COLO668 (cell line): ENCODE measurements around the gene PCDHA1.
"Not testable (repeated sequence)": the region's sequence is repeated elsewhere in the genome, so short reads cannot be mapped to it uniquely, and the experiment has no call there.

Experiments
- DNase-seq: peaks from one replicate; lab custom pipeline; 2025; ENCODE audit not compliant: unreplicated experiment; lab: John Stamatoyannopoulos, UW

The PCDHA1 gene

DNA sequence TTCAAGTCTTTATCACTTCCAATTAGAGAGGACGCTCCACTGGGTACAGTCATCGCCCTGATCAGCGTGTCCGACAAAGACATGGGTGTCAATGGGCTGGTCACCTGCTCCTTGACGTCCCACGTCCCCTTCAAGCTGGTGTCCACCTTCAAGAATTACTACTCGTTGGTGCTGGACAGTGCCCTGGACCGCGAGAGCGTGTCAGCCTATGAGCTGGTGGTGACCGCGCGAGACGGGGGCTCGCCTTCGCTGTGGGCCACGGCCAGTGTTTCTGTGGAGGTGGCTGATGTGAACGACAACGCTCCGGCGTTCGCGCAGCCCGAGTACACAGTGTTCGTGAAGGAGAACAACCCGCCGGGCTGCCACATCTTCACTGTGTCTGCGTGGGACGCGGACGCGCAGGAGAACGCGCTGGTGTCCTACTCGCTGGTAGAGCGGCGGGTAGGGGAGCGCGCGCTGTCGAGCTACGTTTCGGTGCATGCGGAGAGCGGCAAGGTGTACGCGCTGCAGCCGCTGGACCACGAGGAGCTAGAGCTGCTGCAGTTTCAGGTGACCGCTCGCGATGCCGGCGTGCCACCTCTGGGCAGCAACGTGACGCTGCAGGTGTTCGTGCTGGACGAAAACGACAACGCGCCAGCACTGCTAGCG is 22.4 kb downstream of the PCDHA1 start:
- DNase-seq: not testable (repeated sequence)

DNA sequence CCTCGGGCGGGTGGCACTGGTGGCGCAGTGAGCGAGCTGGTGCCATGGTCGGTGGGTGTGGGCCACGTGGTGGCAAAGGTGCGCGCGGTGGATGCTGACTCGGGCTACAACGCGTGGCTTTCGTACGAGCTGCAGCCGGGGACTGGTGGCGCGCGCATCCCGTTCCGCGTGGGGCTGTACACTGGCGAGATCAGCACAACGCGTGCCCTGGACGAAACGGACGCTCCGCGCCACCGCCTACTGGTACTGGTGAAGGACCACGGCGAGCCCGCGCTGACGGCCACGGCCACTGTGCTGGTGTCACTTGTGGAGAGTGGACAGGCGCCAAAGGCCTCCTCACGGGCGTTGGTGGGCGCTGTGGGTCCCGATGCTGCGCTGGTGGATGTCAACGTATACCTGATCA is 22.9 kb downstream of the PCDHA1 start:
- no peak for DNase-seq

DNA sequence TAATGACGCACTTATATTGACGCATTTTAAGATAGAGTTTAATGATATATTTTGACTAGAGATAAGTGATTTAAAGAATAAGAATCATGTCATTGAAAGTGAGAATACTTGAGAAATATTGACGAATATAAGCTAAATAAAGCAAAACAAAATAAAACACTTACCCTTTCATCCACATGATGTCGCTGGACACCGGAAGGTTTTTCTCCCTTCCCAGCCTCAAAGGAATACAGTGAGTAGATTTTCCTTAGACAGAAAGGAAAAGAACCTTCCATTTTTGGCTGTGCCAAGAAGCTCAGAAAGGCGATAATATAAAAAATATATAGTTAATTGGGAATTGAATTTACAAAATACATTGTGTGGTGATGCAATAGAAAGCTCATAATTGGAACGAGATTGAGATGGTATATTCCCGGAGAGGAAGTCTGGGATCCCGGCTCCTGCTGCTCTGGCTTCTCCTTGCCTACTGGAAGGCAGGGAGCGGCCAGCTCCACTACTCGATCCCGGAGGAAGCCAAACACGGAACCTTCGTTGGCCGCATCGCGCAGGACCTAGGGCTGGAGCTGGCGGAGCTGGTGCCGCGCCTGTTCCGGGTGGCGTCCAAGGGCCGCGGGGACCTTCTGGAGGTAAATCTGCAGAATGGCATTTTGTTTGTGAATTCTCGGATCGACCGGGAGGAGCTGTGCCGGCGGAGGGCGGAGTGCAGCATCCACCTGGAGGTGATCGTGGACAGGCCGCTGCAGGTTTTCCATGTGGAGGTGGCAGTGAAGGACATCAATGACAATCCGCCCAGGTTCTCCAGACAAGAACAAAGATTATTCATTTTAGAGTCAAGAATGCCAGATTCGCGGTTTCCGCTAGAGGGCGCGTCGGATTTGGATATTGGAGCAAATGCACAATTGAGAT is 35.7 kb downstream of the PCDHA1 start, which contains the start of gene PCDHA5:
PCDHA5 (plus strand) TSS at position 239 of the 906 bp plus-strand sequence.
- no peak for DNase-seq

DNA sequence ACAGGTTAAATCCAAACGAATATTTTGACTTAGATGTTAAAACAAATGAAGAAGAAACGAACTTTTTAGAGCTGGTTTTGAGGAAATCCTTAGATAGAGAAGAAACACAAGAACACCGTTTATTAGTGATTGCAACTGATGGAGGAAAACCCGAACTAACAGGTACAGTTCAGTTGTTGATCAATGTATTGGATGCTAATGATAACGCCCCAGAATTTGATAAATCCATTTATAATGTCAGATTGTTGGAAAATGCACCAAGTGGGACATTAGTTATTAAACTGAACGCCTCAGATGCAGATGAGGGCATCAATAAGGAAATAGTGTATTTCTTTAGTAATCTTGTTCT is 36.3 kb downstream of the PCDHA1 start:
- DNase-seq: no peak

DNA sequence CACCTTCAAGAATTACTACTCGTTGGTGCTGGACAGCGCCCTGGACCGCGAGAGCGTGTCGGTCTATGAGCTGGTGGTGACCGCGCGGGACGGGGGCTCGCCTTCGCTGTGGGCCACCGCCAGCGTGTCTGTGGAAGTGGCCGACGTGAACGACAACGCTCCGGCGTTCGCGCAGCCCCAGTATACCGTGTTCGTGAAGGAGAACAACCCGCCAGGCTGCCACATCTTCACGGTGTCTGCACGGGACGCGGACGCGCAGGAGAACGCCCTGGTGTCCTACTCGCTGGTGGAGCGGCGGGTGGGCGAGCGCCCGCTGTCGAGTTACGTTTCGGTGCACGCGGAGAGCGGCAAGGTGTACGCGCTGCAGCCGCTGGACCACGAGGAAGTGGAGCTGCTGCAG is 37.0 kb downstream of the PCDHA1 start:
- DNase-seq: not testable (repeated sequence)

DNA sequence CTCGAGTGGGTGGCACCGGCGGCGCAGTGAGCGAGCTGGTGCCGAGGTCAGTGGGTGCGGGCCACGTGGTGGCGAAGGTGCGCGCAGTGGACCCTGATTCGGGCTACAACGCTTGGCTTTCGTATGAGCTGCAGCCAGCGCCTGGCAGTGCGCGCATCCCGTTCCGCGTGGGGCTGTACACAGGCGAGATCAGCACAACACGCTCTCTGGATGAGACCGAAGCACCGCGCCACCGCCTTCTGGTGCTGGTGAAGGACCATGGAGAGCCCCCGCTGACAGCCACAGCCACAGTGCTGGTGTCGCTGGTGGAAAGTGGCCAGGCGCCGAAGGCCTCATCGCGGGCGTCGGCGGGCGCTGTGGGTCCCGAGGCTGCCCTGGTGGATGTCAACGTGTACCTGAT is 37.5 kb downstream of the PCDHA1 start:
- no peak for DNase-seq

DNA sequence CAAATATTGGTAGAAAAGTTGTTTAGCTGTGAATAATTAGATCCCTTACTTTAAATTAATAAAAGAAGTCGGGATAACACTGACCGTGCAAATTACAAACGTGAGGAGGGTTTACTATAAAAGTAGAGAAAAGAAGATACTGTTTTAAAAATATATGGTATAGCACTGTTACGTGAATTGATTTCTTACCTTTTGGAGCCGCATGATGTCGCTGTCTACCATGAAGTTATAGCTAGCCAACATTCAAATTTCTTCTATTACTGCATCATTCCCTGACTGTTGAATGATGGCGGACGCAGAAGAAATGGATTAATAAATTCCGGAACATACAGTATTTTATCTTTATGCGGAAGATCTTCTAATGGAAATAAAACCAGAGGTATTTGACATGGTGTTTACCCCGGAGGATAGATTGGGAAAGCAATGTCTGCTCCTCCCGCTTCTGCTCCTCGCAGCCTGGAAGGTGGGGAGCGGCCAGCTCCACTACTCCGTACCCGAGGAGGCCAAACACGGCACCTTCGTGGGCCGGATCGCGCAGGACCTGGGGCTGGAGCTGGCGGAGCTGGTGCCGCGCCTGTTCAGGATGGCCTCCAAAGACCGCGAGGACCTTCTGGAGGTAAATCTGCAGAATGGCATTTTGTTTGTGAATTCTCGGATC is 41.9 kb downstream of the PCDHA1 start, which contains the start of gene PCDHA6:
PCDHA6 (plus strand) TSS at position 257 of the 658 bp plus-strand sequence; CDS start at position 389, 132 bp downstream.
- no peak for DNase-seq

DNA sequence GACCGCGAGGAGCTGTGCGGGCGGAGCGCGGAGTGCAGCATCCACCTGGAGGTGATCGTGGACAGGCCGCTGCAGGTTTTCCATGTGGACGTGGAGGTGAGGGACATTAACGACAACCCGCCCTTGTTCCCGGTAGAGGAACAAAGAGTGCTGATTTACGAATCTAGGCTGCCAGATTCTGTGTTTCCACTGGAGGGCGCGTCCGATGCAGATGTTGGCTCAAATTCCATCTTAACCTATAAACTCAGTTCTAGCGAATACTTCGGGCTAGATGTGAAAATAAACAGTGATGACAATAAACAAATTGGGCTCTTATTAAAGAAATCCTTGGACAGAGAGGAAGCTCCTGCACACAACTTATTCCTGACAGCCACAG is 42.4 kb downstream of the PCDHA1 start:
- no peak for DNase-seq

DNA sequence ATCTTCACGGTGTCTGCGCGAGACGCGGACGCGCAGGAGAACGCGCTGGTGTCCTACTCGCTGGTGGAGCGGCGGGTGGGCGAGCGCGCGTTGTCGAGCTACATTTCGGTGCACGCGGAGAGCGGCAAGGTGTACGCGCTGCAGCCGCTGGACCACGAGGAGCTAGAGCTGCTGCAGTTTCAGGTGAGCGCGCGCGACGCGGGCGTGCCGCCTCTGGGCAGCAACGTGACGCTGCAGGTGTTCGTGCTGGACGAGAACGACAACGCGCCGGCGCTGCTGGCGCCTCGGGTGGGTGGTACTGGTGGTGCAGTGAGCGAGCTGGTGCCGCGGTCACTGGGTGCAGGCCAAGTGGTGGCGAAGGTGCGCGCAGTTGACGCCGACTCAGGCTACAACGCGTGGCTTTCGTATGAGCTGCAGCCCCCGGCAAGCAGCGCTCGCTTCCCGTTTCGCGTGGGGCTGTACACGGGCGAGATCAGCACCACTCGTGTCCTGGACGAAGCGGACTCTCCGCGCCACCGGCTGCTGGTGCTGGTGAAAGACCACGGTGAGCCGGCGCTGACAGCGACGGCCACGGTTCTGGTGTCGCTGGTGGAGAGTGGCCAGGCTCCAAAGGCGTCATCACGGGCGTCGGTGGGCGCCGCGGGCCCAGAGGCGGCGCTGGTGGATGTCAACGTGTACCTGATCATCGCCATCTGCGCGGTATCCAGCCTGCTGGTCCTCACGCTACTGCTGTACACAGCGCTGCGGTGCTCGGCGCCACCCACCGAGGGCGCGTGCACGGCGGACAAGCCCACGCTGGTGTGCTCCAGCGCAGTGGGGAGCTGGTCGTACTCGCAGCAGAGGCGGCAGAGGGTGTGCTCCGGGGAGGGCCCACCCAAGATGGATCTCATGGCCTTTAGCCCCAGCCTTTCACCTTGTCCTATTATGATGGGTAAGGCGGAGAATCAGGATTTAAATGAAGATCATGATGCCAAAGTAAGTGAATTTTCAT is 43.9 kb downstream of the PCDHA1 start:
- DNase-seq: not testable (repeated sequence)

DNA sequence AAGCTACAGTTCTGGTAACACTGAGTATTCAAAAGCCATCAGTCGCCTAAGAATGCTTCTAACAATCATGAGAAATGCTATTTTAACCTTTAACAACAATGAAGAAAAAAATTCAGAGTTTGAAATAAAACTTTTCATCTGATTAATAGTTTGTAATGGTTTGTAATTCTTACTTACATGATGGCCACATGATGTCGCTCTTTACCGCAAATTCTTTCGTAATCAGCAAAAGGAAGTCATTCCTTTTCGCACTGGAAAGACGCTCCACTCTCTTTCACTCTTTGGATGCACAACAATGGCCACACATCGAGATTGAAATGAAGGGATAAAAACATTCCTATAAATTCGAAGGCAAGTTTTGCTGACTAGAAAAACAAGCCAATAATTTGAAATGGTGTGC is 48.1 kb downstream of the PCDHA1 start, which contains the start of gene PCDHA7:
PCDHA7 (plus strand) TSS at position 277 of the 400 bp plus-strand sequence; CDS start at position 392, 115 bp downstream.
- DNase-seq: no peak

DNA sequence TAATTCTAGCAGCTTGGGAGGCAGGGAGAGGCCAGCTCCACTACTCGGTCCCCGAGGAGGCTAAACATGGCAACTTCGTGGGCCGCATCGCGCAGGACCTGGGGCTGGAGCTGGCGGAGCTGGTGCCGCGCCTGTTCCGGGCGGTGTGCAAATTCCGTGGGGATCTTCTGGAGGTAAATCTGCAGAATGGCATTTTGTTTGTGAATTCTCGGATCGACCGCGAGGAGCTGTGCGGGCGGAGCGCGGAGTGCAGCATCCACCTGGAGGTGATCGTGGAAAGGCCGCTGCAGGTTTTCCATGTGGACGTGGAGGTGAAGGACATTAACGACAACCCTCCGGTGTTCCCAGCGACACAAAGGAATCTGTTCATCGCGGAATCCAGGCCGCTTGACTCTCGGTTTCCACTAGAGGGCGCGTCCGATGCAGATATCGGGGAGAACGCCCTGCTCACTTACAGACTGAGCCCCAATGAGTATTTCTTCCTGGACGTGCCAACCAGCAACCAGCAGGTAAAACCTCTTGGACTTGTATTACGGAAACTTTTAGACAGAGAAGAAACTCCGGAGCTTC is 48.6 kb downstream of the PCDHA1 start:
- DNase-seq: not testable (repeated sequence)

DNA sequence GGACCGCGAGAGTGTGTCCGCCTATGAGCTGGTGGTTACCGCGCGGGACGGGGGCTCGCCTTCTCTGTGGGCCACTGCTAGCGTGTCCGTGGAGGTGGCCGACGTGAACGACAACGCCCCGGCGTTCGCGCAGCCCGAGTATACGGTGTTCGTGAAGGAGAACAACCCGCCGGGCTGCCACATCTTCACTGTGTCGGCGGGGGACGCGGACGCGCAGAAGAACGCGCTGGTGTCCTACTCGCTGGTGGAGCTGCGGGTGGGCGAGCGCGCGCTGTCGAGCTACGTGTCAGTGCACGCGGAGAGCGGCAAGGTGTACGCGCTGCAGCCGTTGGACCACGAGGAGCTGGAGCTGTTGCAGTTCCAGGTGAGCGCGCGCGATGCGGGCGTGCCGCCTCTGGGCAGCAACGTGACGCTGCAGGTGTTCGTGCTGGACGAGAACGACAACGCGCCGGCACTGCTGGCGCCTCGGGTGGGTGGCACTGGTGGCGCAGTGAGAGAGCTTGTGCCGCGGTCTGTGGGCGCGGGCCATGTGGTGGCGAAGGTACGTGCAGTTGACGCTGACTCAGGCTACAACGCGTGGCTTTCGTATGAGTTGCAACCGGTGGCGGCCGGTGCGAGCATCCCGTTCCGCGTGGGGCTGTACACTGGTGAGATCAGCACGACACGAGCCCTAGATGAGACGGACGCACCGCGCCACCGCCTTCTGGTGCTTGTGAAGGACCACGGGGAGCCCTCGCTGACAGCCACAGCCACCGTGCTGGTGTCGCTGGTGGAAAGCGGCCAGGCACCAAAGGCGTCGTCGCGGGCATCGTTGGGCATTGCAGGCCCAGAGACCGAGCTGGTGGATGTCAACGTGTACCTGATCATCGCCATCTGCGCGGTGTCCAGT is 49.9 kb downstream of the PCDHA1 start:
- no peak for DNase-seq

DNA sequence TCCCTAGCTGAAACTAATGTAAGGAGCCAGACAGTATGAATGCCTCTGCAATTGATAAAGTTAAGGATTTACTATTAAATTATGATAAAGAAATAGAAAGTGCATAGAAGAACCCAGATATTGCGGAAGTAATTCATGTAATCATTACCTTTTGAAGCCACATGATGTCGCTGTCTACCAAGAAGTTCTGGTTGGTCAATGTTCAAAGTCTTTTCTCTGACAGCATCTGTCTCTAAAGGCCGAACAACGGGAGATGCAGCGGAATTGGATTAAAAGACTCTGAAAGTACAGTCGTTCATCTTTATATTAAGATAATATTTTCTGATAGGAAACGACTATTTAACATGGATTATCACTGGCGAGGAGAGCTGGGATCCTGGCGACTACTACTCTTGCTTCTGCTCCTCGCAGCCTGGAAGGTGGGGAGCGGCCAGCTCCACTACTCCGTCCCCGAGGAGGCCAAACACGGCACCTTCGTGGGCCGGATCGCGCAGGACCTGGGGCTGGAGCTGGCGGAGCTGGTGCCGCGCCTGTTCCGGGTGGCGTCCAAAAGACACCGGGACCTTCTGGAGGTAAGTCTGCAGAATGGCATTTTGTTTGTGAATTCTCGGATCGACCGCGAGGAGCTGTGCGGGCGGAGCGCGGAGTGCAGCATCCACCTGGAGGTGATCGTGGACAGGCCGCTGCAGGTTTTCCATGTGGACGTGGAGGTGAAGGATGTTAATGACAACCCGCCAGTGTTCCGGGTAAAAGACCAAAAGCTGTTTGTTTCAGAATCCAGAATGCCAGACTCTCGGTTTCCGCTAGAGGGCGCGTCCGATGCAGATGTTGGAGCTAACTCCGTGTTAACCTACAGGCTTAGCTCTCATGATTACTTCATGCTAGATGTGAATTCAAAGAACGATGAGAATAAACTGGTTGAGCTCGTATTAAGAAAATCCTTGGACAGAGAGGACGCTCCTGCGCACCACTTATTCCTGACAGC is 55.3 kb downstream of the PCDHA1 start, which contains the start of gene PCDHA8:
PCDHA8 (plus strand) TSS at position 210 of the 985 bp plus-strand sequence; CDS start at position 345, 135 bp downstream.
- no peak for DNase-seq

DNA sequence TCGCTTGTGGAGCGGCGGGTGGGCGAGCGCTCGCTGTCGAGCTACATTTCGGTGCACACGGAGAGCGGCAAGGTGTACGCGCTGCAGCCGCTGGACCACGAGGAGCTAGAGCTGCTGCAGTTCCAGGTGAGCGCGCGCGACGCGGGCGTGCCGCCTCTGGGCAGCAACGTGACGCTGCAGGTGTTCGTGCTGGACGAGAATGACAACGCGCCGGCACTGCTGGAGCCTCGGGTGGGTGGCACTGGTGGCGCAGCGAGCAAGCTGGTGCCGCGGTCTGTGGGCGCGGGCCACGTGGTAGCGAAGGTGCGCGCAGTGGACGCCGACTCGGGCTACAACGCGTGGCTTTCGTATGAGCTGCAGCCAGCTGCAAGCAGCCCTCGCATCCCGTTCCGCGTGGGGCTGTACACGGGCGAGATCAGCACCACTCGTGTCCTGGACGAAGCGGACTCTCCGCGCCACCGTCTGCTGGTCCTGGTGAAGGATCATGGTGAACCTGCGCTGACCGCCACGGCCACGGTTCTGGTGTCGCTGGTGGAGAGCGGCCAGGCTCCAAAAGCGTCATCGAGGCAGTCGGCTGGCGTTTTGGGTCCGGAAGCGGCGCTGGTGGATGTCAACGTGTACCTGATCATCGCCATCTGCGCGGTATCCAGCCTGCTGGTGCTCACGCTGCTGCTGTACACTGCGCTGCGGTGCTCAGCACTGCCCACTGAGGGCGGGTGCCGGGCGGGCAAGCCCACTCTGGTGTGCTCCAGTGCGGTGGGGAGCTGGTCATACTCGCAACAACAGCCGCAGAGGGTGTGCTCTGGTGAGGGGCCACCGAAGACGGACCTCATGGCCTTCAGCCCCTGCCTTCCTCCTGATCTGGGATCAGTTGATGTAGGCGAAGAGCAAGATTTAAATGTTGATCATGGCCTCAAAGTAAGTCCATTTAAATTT is 57.1 kb downstream of the PCDHA1 start:
- DNase-seq: no peak

DNA sequence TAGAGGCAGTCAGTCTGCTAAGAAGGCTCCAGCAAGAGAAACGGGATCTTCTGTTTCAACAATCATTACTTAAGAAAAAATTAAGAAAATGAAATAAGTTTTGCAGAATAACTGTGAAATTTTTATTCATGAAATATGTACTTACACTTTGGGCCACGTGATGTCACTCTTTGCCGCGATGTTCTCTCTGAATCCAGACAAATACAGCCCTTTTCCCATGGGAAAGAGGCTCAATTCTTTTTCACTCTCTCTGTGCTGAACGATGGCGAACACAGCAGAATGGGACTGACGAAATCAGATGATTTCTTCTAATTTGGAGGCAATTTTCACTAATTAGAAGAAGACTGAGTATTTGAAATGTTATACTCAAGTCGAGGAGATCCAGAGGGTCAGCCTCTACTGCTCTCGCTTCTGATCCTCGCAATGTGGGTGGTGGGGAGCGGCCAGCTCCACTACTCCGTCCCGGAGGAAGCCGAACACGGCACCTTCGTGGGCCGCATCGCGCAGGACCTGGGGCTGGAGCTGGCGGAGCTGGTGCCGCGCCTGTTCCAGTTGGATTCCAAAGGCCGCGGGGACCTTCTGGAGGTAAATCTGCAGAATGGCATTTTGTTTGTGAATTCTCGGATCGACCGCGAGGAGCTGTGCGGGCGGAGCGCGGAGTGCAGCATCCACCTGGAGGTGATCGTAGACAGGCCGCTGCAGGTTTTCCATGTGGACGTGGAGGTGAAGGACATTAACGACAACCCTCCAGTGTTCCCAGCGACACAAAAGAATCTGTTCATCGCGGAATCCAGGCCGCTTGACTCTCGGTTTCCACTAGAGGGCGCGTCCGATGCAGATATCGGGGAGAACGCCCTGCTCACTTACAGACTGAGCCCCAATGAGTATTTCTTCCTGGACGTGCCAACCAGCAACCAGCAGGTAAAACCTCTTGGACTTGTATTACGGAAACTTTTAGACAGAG is 62.5 kb downstream of the PCDHA1 start, which contains the start of gene PCDHA9:
PCDHA9 (plus strand) TSS at position 244 of the 964 bp plus-strand sequence; CDS start at position 358, 114 bp downstream.
- not testable (repeated sequence) for DNase-seq
